Endothelial cell of umbilical vein (primary cell): ENCODE results near the gene ADH1C.

Experiments
- EZH2 ChIP-seq: IDR thresholded peaks from 2 replicates; pipeline ENCODE4 v1.6.1; 2012; ENCODE audit warnings: borderline replicate concordance, low read depth, mild to moderate bottlenecking, moderate library complexity, low read length, inconsistent platforms; ENCODE audit not compliant: severe bottlenecking
- FOS ChIP-seq: IDR thresholded peaks from 2 replicates; pipeline ENCODE4 v1.6.1; 2011; ENCODE audit warnings: mild to moderate bottlenecking, low read length, moderate library complexity, borderline replicate concordance; ENCODE audit not compliant: insufficient read depth
- GATA2 ChIP-seq: IDR thresholded peaks from 2 replicates; pipeline ENCODE4 v1.7.0; 2011; ENCODE audit warnings: low read depth, mild to moderate bottlenecking, moderate library complexity, mixed read lengths, low read length; ENCODE audit not compliant: insufficient read length, insufficient read depth
- JUN ChIP-seq: IDR thresholded peaks from 2 replicates; pipeline ENCODE4 v1.6.1; 2011; ENCODE audit warnings: borderline replicate concordance, low read depth; ENCODE audit not compliant: insufficient read length, insufficient read depth
- MYC ChIP-seq: IDR thresholded peaks from one replicate; pipeline ENCODE4 v1.6.1; 2011; ENCODE audit warnings: mild to moderate bottlenecking, low read depth, low read length
- POLR2A ChIP-seq: IDR thresholded peaks from 2 replicates; pipeline ENCODE4 v1.6.1; 2012; ENCODE audit warnings: low read depth, mild to moderate bottlenecking, control low read depth, low read length
- POLR2AphosphoS5 ChIP-seq: IDR thresholded peaks from 2 replicates; pipeline ENCODE4 v1.6.1; 2012; ENCODE audit warnings: low read depth, mild to moderate bottlenecking, control low read depth, low read length, moderate library complexity; ENCODE audit not compliant: insufficient read depth
- TF ChIP-seq, protein P1 (sequence below), 2 donors: IDR thresholded peaks; 1 replicate in 1 of 2; 2 replicates in 1 of 2; pipeline ENCODE4 v1.5.1; 2011; ENCODE audit warnings: low read length in 2 of 2, mild to moderate bottlenecking in 2 of 2, moderate library complexity in 2 of 2, control low read depth in 1 of 2, inconsistent platforms in 1 of 2, low read depth in 1 of 2; ENCODE audit not compliant: insufficient read depth in 1 of 2; ENCODE audit errors: extremely low read depth in 1 of 2
- TF ChIP-seq, protein P2 (sequence below): IDR thresholded peaks from 2 replicates; pipeline ENCODE4 v1.6.1; 2011; ENCODE audit not compliant: insufficient read depth, insufficient read length

DNA sequence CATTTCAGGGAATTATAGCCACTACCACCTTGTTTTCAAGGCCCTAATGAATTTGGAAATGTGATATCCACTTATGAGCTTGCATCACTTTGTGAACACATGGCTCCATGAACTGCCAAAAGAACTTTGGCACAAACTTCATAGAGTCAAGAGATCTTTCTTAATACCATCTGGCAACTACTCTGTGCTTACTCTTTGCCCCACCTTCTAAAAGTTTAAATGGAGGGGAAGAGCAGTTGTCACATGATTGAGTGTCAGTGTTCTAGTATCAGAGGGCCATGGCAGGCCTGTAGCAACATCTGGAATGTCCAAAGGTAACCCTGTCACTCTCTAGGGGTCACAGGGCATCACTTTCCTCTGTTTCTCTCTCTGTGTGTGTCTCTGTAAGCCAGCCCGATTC, 28.8 kb downstream of the ADH1C start:
- no peak for TF ChIP-seq JUN
- TF ChIP-seq EZH2: no peak
- no peak for TF ChIP-seq POLR2A
- TF ChIP-seq, protein P1, sequence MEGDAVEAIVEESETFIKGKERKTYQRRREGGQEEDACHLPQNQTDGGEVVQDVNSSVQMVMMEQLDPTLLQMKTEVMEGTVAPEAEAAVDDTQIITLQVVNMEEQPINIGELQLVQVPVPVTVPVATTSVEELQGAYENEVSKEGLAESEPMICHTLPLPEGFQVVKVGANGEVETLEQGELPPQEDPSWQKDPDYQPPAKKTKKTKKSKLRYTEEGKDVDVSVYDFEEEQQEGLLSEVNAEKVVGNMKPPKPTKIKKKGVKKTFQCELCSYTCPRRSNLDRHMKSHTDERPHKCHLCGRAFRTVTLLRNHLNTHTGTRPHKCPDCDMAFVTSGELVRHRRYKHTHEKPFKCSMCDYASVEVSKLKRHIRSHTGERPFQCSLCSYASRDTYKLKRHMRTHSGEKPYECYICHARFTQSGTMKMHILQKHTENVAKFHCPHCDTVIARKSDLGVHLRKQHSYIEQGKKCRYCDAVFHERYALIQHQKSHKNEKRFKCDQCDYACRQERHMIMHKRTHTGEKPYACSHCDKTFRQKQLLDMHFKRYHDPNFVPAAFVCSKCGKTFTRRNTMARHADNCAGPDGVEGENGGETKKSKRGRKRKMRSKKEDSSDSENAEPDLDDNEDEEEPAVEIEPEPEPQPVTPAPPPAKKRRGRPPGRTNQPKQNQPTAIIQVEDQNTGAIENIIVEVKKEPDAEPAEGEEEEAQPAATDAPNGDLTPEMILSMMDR (IDR thresholded peaks at IDR 0.05; ENCODE audit: extremely low read depth in 1 of 2, insufficient read depth in 1 of 2, low read depth in 1 of 2, low read length in 2 of 2): no peak
- TF ChIP-seq POLR2AphosphoS5: no peak
- no peak for TF ChIP-seq MYC
- TF ChIP-seq, protein P2, sequence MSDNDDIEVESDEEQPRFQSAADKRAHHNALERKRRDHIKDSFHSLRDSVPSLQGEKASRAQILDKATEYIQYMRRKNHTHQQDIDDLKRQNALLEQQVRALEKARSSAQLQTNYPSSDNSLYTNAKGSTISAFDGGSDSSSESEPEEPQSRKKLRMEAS: no peak
- TF ChIP-seq FOS: no peak
- TF ChIP-seq GATA2: no peak
